Ascending aorta (tissue), 2 donors: ENCODE results near the gene IFITM1. TPM values are rescaled to one million over a fixed set of nuclear protein-coding genes. Genes with fewer than 3 reads are reported as not detected.
"Not testable (repeated sequence)": the region's sequence is repeated elsewhere in the genome, so short reads cannot be mapped to it uniquely, and the experiment has no call there.

Experiments used
- DNase-seq, 2 donors: peaks; one replicate each; pipeline ENCODE4 v3.0.0-alpha.2; 2019; ENCODE audit warnings: low spot score in 2 of 2
- H3K27ac ChIP-seq, 2 donors: fragments of 200-600 bp; sonication (generic); one replicate each; pipeline ENCODE4 v1.5.1; 2016 to 2017; ENCODE audit warnings: mild to moderate bottlenecking in 1 of 2
- H3K27me3 ChIP-seq: fragments of 200-600 bp; sonication (generic); one replicate; pipeline ENCODE4 v1.5.1; 2017
- H3K36me3 ChIP-seq, 2 donors: fragments of 200-600 bp; sonication (generic); one replicate each; pipeline ENCODE4 v1.5.1; 2016
- H3K4me1 ChIP-seq, 2 donors: fragments of 200-600 bp; sonication (generic); one replicate each; pipeline ENCODE4 v1.5.1; 2016 to 2017; ENCODE audit warnings: mild to moderate bottlenecking in 1 of 2
- H3K4me3 ChIP-seq, 2 donors: fragments of 200-600 bp; sonication (generic); one replicate each; pipeline ENCODE4 v1.5.1; 2016 to 2017; ENCODE audit warnings: mild to moderate bottlenecking in 1 of 2
- H3K9me3 ChIP-seq, 2 donors: fragments of 200-600 bp; sonication (generic); one replicate each; pipeline ENCODE4 v1.5.1; 2016
- intact Hi-C: fragments of 100-400 bp; cut with DNase I; formaldehyde crosslinking; loops from one replicate; pipeline ENCODE4 v1.15.1; 2023
- total RNA-seq: library from RNA; depleted of rRNA; stranded (reverse); fragments of >200 nt; gene quantifications from one replicate; pipeline ENCODE4 v1.1.0, GENCODE V29; 2016
- TF ChIP-seq, protein P1 (sequence below), 3 experiments: fragments of 200-600 bp in 2 of 3; fragments of 450-650 bp in 1 of 3; sonication (generic) in 2 of 3; IDR thresholded peaks; one replicate each; pipeline ENCODE4 v1.5.1; 2016 to 2019; ENCODE audit warnings: antibody characterized with exemption in 3 of 3, mild to moderate bottlenecking in 1 of 3, moderate library complexity in 1 of 3

IFITM1 gene
- total RNA-seq, result 650 TPM

DNA sequence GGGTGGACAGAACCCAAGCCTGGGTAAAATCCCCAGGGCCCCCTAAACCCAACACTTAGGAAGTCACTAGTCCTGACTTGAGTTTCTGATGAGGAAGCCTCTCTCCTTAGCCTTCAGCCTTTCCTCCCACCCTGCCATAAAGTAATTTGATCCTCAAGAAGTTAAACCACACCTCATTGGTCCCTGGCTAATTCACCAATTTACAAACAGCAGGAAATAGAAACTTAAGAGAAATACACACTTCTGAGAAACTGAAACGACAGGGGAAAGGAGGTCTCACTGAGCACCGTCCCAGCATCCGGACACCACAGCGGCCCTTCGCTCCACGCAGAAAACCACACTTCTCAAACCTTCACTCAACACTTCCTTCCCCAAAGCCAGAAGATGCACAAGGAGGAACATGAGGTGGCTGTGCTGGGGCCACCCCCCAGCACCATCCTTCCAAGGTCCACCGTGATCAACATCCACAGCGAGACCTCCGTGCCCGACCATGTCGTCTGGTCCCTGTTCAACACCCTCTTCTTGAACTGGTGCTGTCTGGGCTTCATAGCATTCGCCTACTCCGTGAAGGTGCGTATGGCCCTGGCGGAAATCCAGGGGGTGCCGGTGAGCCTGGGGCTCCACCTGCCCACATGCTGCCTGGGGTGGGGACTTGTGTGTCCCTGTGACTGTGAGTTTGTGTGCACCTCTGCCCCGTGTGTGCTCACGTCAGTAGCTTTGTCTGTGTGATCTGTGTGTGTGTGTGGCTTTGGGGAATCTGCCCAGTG lies at the start of gene IFITM1:
IFITM1 (plus strand) TSS at position 254 of the 767 bp plus-strand sequence; CDS start at position 385, 131 bp downstream.
- TF ChIP-seq, protein P1, sequence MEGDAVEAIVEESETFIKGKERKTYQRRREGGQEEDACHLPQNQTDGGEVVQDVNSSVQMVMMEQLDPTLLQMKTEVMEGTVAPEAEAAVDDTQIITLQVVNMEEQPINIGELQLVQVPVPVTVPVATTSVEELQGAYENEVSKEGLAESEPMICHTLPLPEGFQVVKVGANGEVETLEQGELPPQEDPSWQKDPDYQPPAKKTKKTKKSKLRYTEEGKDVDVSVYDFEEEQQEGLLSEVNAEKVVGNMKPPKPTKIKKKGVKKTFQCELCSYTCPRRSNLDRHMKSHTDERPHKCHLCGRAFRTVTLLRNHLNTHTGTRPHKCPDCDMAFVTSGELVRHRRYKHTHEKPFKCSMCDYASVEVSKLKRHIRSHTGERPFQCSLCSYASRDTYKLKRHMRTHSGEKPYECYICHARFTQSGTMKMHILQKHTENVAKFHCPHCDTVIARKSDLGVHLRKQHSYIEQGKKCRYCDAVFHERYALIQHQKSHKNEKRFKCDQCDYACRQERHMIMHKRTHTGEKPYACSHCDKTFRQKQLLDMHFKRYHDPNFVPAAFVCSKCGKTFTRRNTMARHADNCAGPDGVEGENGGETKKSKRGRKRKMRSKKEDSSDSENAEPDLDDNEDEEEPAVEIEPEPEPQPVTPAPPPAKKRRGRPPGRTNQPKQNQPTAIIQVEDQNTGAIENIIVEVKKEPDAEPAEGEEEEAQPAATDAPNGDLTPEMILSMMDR (IDR thresholded peaks at IDR 0.05), result no peak
- Histone ChIP-seq H3K4me3 (peak within 1 kb of the TSS; percentile 47 to 62), H3K36me3 (no peaks in the 10 kb centered on the region), H3K27ac (peak within 1 kb of the TSS; percentile 55 to 66), H3K9me3 (no peaks in the 10 kb centered on the region), H3K4me1 (peaks cover 7 to 18% of the 10 kb centered on the region in 2 donors), H3K27me3 (no peaks in the 10 kb centered on the region)
- intact Hi-C loops, result no loop called here
- DNase-seq, result no peak

DNA sequence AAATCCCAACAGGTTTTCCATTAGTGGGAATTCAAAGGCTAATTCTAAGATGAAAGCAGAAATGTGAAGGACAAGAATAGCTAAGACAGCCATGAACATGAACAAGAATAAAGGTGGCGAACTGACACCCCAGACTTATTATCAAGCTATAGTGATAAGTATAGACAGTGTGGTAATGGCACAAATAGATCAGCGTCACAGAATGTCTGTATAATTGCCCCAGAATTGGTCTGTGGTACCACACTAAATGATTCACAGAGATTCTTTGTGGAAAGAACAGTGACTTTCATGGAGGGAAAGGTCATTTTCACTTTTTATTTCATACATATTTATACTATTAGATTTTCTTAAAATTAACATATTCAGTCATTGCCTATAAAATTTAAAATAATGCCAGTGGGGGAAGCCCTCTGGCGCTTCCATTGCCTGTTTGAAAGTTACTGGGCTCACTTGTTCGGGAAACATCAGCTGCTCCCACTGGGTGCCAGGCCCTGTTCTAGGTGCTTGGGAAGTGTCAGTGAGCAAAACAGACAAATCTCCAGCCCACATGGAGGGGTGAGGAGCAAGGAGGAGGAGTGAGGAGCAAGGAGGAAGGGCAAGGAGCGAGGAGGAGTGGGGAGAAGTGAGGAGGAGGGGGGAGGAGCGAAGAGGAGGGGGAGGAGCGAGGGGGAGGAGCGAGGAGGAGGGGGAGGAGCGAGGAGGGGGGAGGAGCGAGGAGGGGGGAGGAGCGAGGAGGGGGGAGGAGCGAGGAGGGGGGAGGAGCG lies 47.0 kb upstream of the IFITM1 start:
- Histone ChIP-seq H3K36me3 (no peaks in the 10 kb centered on the region), H3K9me3 (no peaks in the 10 kb centered on the region), H3K27me3 (no peaks in the 10 kb centered on the region), H3K4me3 (no peak overlapping the region), H3K27ac (no peak overlapping the region), H3K4me1 (no peaks in the 10 kb centered on the region)
- no peak for DNase-seq
- intact Hi-C loops, result no loop called here
- TF ChIP-seq, protein P1 (IDR thresholded peaks at IDR 0.05), result no peak

DNA sequence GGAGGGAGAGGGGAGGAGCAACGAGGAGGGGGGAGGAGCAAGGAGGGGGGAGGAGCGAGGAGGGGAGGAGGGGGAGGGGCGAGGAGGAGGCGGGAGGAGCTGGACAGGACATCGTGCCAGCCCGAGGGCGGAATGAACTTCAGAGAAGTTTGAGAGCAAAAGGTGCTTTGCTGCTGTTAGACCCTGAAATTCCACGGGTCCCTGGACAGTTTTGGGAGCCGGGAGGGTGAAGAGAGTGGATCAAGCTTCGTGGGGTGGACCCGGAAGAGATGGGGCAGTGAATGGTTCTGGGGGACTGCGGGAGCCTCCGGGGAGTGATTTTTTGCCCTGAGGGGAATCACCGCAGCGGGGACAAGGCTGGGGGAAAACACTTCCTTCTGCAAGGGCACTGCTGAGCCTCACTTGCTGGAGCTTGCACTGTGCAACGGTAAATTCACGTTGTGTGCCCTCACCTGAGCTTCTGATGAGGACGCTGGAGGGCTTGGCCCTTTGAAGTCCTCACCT lies 46.3 kb upstream of the IFITM1 start:
- no peak for DNase-seq
- intact Hi-C loops, result no loop called here
- no peaks in the 10 kb centered on the region for H3K9me3 ChIP-seq
- H3K27me3 ChIP-seq, result no peaks in the 10 kb centered on the region
- H3K36me3 ChIP-seq, result no peaks in the 10 kb centered on the region
- TF ChIP-seq, protein P1 (IDR thresholded peaks at IDR 0.05), result no peak
- no peaks in the 10 kb centered on the region for H3K4me1 ChIP-seq
- peak overlapping the region; percentile 67 to 68 for H3K27ac ChIP-seq
- peak overlapping the region in 1 of 2 donors; percentile 49 for H3K4me3 ChIP-seq

DNA sequence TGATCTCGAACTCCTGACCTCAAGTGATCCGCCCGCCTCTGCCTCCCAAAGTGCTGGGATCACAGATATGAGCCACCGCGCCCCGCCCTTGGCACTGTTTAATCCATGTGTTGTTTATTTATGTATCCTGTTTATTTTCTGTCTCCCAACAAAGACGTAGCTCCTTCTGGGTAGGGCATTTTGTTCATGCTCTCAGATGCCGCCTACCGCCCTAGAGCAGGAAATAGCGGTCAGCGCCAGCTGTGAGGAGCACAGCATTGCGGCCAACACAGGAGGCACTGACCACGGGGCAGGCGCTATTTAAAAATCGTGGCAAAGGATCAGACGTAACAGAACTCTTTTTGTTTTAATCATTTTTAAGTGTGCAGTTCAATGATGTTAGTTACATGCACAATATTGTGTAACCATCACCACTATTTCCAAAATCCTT lies 45.1 kb upstream of the IFITM1 start:
- H3K9me3 ChIP-seq, intact Hi-C loops, H3K36me3 ChIP-seq, H3K27me3 ChIP-seq, H3K4me1 ChIP-seq: not testable (repeated sequence)
- DNase-seq, result peak; percentile 51 to 84
- Histone ChIP-seq H3K27ac (peak overlapping the region; percentile 67 to 68), H3K4me3 (peak overlapping the region in 1 of 2 donors; percentile 49)

DNA sequence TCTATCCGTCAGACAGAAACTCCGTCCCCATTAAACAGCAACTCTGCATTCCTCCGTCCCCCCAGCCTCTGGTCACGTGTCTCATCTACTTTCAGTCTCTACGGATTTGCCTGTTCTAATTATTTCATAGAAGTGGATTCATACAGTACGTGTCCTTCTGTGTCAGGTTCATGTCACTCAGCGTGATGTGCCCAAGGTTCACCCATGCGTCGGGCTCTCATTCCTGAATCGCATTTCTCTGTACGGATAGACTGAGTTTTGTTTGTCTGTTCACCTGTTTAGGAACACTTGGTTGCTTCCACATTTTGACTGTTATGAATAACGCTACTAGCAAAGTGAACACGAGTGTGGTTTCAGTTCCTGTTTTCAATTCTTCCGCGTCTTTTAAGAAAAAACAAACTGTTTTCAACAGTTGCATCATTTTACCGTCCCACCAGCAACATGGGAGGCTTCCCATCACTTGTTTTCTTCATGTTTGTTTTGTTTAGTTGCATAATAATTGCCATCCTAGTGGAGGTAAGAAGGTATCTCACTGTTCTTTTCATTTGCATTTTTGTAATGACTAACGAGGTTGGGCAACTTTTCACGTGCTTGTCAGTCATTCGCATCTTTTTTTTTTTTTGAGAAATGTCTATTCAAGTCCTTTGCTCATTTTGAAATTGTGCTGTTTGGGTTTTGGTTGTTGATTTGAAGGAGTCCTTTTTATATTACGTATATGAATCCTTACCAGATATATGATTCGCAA lies 44.5 kb upstream of the IFITM1 start:
- Histone ChIP-seq H3K4me1 (no peaks in the 10 kb centered on the region), H3K36me3 (no peaks in the 10 kb centered on the region), H3K4me3 (no peak overlapping the region), H3K27ac (peak overlapping the region; percentile 37 to 67), H3K27me3 (no peaks in the 10 kb centered on the region), H3K9me3 (no peaks in the 10 kb centered on the region)
- TF ChIP-seq, protein P1 (IDR thresholded peaks at IDR 0.05), result peak in 1 of 3 experiments; percentile 5
- intact Hi-C loops, result no loop called here
- no peak for DNase-seq
